Measurements from ENCODE around the gene C20orf96.
"Not testable (repeated sequence)": the region's sequence is repeated elsewhere in the genome, so short reads cannot be mapped to it uniquely, and the experiment has no call there.

Gene C20orf96

GRCh38 chr20:290084-290831 is at the start of gene C20orf96:
C20orf96 (minus strand) TSS chr20:290750; CDS start chr20:290610, 140 bp downstream.
- peak; percentile 93 for DNase-seq (ENCODE audit: low read depth)

- DNase-seq (ENCODE audit: low read depth), result not testable (repeated sequence)
Measured at GRCh38 chr20:336040-336439, 45.5 kb upstream of the C20orf96 start.

DNA sequence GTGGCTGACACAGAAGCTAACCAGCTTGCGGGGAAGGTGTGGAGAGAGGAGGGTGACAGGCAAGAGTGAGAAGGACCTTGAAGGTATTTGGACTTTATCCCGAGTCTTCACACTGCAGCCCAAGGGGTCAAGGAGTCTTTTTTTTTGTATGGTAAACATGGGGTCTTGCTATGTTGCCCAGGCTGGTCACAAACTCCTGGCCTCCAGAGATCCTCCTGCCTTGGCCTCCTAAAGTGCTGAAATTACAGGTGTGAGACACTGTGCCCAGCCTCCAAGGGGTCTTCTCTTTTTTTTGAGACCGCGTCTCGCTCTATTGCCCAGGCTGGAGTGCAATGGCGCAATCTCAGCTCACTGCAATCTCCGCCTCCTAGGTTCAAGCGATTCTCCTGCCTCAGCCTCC is 44.0 kb upstream of the C20orf96 start:
- no peak for DNase-seq (ENCODE audit: low read depth)

DNA sequence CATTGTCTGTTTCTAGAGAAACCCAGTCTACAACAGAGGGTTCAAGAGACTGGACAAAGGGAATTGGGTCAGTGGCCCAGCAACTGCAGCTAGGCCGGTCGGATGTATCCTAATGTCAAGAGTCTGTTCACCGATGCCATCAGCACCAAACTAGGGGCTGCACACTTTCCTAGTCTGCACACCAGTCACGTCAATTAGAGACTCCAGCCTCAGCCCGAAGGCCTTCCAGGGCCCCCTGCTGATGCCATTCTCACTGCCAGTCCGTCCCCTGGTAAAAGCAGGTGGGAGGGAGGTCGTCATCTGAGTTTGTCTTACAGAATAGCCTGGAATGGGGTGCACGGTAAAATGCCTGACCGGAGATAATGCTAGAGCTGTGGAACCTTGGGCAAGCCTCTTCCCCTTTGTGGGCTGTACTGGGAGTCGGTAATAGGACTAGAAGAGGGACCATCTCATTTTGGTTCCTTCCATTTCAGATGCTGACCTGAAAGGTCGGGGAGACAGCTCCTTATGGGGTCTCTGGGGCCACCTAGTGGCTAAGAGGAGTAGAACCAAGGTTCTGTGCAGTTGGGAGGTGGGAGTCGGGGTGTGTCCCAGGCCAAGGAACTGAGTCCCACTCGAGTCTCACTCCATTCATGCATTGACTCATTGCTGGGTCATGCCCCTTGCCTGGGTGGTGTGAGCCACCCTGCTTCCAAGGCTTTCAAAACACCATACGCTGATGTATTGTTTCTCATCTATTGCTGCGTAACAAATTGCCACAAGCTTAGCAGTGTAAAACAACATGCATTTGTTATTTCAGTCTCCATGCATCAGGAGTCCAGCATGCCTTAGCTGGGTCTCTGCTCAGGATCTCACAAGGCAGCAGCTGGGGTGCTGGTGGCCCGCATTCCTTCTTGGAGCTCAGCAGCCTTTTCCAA is 39.9 kb upstream of the C20orf96 start:
- DNase-seq (ENCODE audit: low read depth), result peak; percentile 75

DNA sequence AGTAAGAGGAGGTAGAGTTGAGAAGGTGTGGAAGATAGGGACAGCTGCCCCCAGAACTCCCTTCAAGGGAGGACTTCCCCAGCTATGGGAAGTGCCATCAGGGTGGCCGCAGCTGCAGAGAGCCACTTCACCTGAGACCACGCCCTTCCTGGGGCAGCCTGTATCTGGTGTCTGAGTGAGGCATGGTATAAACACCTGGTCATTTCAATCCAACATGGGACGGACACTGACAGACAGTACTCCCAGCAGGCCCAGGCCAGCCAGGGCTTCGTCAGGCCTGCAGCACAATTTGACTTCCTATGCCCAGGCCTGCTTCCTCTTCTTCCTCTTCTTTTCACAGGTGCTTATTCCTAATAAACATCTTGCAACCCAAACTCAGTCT is 39.3 kb upstream of the C20orf96 start:
- DNase-seq (ENCODE audit: low read depth), result no peak

- DNase-seq (ENCODE audit: low read depth), result no peak
Measured at GRCh38 chr20:328975-329695, 38.6 kb upstream of the C20orf96 start.

- no peak for DNase-seq (ENCODE audit: low read depth)
Measured at GRCh38 chr20:328027-328974, 37.8 kb upstream of the C20orf96 start.

GRCh38 chr20:327186-328026 is 36.9 kb upstream of the C20orf96 start:
- peak; percentile 93 for DNase-seq (ENCODE audit: low read depth)

DNA sequence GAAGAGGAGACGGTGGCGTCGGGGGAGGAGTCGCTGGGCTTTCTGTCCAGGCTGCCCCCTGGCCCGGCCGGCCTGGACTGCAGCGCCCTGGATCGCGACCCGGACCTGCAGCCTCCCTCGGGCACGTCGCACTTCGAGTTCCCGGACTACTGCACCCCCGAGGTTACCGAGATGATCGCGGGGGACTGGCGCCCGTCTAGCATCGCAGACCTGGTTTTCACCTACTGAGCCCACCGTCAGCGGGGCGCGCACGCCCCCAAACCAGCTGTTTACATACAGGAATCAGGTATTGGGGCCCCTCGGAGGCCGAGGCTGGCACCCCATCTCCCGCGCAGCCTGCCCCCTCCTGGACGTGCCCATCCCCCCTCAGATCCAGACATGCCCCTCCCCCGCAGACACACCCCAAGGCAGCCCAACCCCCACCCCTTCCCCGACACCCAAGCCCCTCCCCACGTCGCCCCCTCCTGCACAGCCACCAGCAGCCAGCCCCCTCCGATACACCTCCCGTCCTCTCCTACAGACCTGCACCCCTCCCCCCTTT is 36.2 kb upstream of the C20orf96 start:
- DNase-seq (ENCODE audit: low read depth), result peak; percentile 47

GRCh38 chr20:325889-326644 is 35.5 kb upstream of the C20orf96 start:
- peak; percentile 67 for DNase-seq (ENCODE audit: low read depth)

GRCh38 chr20:325045-325888 is 34.7 kb upstream of the C20orf96 start, which contains the start of gene SOX12:
SOX12 (plus strand) TSS chr20:325552; CDS start chr20:325925, 373 bp downstream.
- peak; percentile 92 for DNase-seq (ENCODE audit: low read depth)

DNA sequence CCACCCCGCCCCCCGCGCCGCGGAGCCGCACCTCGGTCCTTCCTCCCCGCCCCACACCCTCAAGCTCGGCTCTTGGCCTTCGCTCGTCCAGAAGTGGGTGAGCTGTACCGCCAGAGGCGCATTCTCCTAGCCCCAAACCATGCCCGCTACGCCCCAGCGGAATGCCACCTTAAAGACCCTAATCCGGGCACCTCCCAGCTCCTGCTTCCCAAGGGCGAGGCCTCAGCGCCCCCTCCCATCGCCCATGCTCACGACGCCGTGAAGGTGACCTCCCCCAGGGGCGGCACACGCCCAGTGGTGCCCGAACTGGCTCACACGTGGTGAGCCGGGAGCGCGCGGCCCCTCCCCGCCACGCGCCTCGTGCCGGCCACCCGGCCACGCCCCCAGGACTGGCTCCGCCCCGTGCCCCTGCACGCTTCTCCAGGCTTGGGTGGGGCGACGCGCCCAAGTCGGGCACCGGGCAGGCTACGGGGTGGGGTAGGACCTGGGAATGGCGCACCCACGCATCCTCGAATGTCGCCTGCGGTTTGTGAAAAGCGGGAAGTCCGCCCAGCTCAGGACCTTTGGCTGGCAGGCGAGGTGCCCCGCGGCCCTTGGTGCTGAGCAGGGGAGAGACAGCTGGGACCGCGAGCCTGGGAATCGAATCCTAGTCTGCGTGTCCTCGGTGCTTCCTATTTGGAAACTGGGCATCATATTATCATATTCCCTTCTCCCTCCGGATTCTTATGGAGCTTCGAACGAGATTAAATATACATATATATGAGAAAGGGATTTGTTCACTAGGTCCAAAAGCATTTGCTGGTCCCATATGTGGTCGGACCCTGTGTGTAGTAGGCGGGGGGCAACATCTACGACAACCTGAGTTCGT is 33.9 kb upstream of the C20orf96 start:
- DNase-seq (ENCODE audit: low read depth), result peak; percentile 87

- peak; percentile 76 for DNase-seq (ENCODE audit: low read depth)
Measured at GRCh38 chr20:316316-317068, 25.9 kb upstream of the C20orf96 start.

- peak; percentile 64 for DNase-seq (ENCODE audit: low read depth)
Measured at GRCh38 chr20:313948-314347, 23.4 kb upstream of the C20orf96 start.

GRCh38 chr20:313402-313801 is 22.9 kb upstream of the C20orf96 start:
- no peak for DNase-seq (ENCODE audit: low read depth)

GRCh38 chr20:312866-313265 is 22.3 kb upstream of the C20orf96 start:
- DNase-seq (ENCODE audit: low read depth), result no peak
